Measurements from ENCODE around the gene CBX7. TPM values are rescaled to one million over a fixed set of nuclear protein-coding genes. Genes with fewer than 3 reads are reported as not detected.

Gene CBX7
- total RNA-seq, 1 donor from 2014 or later = 2.3 TPM

DNA sequence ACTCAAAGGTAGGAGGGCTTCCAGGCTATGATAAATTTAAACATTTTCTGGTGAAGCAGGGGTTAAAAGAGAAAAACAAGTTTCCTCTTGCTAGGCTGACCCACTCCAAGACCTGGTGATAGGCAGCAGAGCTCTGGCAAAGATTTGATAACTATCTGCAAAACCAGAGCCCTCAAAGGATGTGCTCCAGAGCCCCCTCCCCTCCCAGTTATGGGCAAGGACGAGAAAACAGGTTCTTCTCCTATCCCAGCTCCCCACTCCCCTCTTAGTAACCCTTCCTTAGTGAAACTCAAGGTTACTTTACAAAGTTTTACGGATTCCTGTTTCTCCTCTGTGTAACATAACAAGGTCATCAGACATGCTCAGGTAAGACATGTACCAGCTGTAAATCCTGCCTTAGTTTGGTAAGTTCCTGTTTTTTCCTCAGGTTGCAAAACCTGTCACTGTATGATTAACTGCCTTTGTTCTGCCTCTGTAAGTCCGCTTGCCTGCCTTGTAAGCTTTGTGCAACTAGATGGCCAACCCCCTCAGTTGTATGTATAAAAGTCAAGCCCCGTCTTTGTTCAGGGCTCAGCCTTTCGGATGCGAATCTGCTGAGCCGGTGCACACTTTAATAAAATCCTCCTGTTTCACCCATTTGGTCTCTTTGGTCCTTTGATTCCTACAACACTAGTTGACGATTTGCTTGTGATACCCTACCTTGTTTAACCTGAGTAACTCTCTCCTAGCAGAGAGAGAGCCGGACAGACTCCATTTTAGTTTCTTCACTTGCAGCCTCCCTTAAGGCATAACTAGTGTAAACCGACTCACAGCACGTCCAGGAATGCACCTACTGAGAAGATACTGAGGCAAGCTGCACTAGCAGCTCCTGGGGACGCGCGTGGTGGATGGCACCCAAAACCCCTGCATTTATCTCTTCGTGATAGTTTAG, 41.6 kb downstream of the CBX7 start:
- H3K9me3 Mint-ChIP-seq = no peaks in the 10 kb centered on the region
- no peaks in the 10 kb centered on the region for H3K36me3 Mint-ChIP-seq (ENCODE audit: low read depth)
- H3K4me1 Mint-ChIP-seq = peaks cover 18% of the 10 kb centered on the region
- no peak overlapping the region for H3K4me3 Mint-ChIP-seq
- H3K27ac Mint-ChIP-seq (ENCODE audit: unreplicated experiment) = peak overlapping the region; percentile 69
- DNase-seq (ENCODE audit: low read depth, low spot score) = no peak
- H3K27me3 Mint-ChIP-seq (ENCODE audit: low read depth) = peaks cover 26% of the 10 kb centered on the region
- no peak for TF ChIP-seq CTCF (conservative IDR thresholded peaks at IDR 0.05)

DNA sequence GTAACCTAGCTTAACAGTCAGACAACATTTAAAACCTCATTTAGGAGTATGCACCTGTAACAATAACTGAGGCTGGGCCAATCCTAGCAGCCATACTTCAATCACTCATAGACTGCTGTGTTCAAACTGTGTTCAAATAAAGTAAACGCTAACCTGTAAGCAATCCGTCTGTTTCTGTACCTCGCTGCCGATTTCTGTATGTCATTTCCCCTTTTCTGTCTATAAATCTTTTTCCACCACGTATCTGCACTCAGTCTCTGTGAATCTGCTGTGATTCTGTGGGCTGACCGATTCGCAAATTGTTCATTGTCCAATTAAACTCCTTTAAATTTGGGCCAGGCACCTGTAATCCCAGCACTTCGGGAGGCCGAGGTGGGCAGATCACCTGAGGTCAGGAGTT, 43.1 kb downstream of the CBX7 start:
- Mint-ChIP-seq H3K9me3 (no peaks in the 10 kb centered on the region), H3K36me3 (ENCODE audit: low read depth) (no peaks in the 10 kb centered on the region), H3K4me3 (no peak overlapping the region), H3K4me1 (peaks cover 11% of the 10 kb centered on the region), H3K27me3 (ENCODE audit: low read depth) (peaks cover 10% of the 10 kb centered on the region), H3K27ac (ENCODE audit: unreplicated experiment) (no peak overlapping the region)
- TF ChIP-seq CTCF (conservative IDR thresholded peaks at IDR 0.05) = no peak
- DNase-seq (ENCODE audit: low read depth, low spot score) = no peak

DNA sequence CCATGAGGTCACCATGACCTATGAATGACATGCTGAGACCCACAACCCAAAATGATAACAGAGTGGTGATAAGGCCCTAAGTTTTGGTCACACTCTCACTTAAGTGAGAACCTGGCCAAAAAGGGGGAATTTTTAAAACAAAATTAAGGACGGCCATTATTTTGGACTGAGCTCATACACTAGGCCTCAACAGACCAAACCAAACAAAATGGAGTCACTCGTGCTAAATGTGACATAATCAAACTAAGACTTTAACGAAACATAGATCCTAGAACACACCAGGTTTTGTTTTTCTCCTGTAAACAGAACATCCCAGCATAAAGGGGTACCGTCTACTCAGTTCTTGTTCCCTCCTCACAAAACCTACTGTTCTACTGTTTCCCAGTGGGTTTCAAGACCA, 44.0 kb downstream of the CBX7 start:
- no peak for TF ChIP-seq CTCF (conservative IDR thresholded peaks at IDR 0.05)
- Mint-ChIP-seq H3K27me3 (ENCODE audit: low read depth) (peaks cover 2% of the 10 kb centered on the region), H3K4me3 (no peak overlapping the region), H3K9me3 (no peaks in the 10 kb centered on the region), H3K36me3 (ENCODE audit: low read depth) (no peaks in the 10 kb centered on the region), H3K27ac (ENCODE audit: unreplicated experiment) (no peak overlapping the region), H3K4me1 (peaks cover 7% of the 10 kb centered on the region)
- DNase-seq (ENCODE audit: low read depth, low spot score) = no peak

DNA sequence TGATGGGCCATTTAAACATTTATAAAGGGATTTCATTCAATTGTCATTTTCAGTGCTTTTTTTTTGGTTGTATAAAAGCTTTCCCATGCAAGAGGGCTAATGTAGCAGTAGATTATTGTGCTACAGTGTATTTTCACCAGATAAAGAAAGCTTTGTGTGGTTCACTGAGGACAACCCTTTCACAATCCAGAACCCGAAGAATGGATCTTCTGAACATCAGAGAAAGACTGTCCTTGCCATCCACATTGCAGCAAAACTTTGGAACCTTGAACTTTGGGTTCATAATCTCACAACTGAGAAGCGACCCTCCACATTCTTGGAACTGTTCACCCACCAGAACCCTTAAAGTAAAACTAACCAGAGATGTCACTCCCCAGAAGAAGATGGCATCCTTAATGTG, 46.2 kb downstream of the CBX7 start:
- Mint-ChIP-seq H3K9me3 (no peaks in the 10 kb centered on the region), H3K27me3 (ENCODE audit: low read depth) (no peaks in the 10 kb centered on the region), H3K27ac (ENCODE audit: unreplicated experiment) (no peak overlapping the region), H3K4me3 (no peak overlapping the region), H3K36me3 (ENCODE audit: low read depth) (no peaks in the 10 kb centered on the region), H3K4me1 (peaks cover 7% of the 10 kb centered on the region)
- TF ChIP-seq CTCF (conservative IDR thresholded peaks at IDR 0.05) = no peak
- no peak for DNase-seq (ENCODE audit: low read depth, low spot score)

GRCh38 chr22:39103431-39103830, 49.0 kb downstream of the CBX7 start:
- Mint-ChIP-seq H3K4me3 (no peak overlapping the region), H3K27ac (ENCODE audit: unreplicated experiment) (no peak overlapping the region), H3K4me1 (no peaks in the 10 kb centered on the region), H3K27me3 (ENCODE audit: low read depth) (no peaks in the 10 kb centered on the region), H3K36me3 (ENCODE audit: low read depth) (no peaks in the 10 kb centered on the region), H3K9me3 (no peaks in the 10 kb centered on the region)
- no peak for TF ChIP-seq CTCF (conservative IDR thresholded peaks at IDR 0.05)
- DNase-seq (ENCODE audit: low read depth, low spot score) = no peak
